DMS 273 (cell line): Measurements from ENCODE around the gene RAF1.
"Not testable (repeated sequence)": the region's sequence is repeated elsewhere in the genome, so short reads cannot be mapped to it uniquely, and the experiment has no call there.

Source experiments
- DNase-seq: peaks from one replicate; lab custom pipeline; 2025; ENCODE audit not compliant: unreplicated experiment; lab: John Stamatoyannopoulos, UW

The RAF1 gene

GRCh38 chr3:12562451-12562850, 101.5 kb downstream of the RAF1 start:
- no peak for DNase-seq

- DNase-seq: no peak
Measured at GRCh38 chr3:12561397-12561796, 102.5 kb downstream of the RAF1 start.

GRCh38 chr3:12560505-12561190, 103.3 kb downstream of the RAF1 start:
- no peak for DNase-seq

- DNase-seq: peak; percentile 28
Measured at GRCh38 chr3:12559520-12559919, 104.4 kb downstream of the RAF1 start.

- no peak for DNase-seq
Measured at GRCh38 chr3:12558706-12559105, 105.2 kb downstream of the RAF1 start.

- peak; percentile 14 for DNase-seq
Measured at GRCh38 chr3:12557473-12558100, 106.3 kb downstream of the RAF1 start.

- DNase-seq: peak; percentile 94
Measured at GRCh38 chr3:12556690-12557472, 107.0 kb downstream of the RAF1 start, which contains the start of gene MKRN2. TSS of gene MKRN2 (plus strand) at chr3:12557087. CDS start at chr3:12557151, 64 bp downstream.

- DNase-seq: no peak
Measured at GRCh38 chr3:12556314-12556689, 107.6 kb downstream of the RAF1 start.

- DNase-seq: peak; percentile 78
Measured at GRCh38 chr3:12553921-12554391, 110.0 kb downstream of the RAF1 start.

- no peak for DNase-seq
Measured at GRCh38 chr3:12549971-12550760, 113.8 kb downstream of the RAF1 start.

GRCh38 chr3:12545473-12545791, 118.5 kb downstream of the RAF1 start, which contains the start of gene MKRN2OS:
TSS of gene MKRN2OS (minus strand) at chr3:12545499. CDS start at chr3:12545464, 35 bp downstream.
- DNase-seq: no peak

- DNase-seq: peak; percentile 58
Measured at GRCh38 chr3:12544652-12545472, 119.1 kb downstream of the RAF1 start.

GRCh38 chr3:12543497-12543896, 120.4 kb downstream of the RAF1 start:
- DNase-seq: not testable (repeated sequence)

- DNase-seq: no peak
Measured at GRCh38 chr3:12541625-12542024, 122.3 kb downstream of the RAF1 start.

GRCh38 chr3:12536423-12536822, 127.5 kb downstream of the RAF1 start:
- no peak for DNase-seq
